GM20431 (cell line): ENCODE results near the gene FKBP15.
"Not testable (repeated sequence)": the region's sequence is repeated elsewhere in the genome, so short reads cannot be mapped to it uniquely, and the experiment has no call there.

ENCODE experiments used
- in situ Hi-C: fragments of 300-500 bp; cut with MseI, MboI; formaldehyde crosslinking; loops from one replicate; pipeline ENCODE4 v1.15.0; 2020; ENCODE audit warnings: low sequenced_read_pairs; ENCODE audit not compliant: unreplicated experiment

Gene FKBP15

DNA sequence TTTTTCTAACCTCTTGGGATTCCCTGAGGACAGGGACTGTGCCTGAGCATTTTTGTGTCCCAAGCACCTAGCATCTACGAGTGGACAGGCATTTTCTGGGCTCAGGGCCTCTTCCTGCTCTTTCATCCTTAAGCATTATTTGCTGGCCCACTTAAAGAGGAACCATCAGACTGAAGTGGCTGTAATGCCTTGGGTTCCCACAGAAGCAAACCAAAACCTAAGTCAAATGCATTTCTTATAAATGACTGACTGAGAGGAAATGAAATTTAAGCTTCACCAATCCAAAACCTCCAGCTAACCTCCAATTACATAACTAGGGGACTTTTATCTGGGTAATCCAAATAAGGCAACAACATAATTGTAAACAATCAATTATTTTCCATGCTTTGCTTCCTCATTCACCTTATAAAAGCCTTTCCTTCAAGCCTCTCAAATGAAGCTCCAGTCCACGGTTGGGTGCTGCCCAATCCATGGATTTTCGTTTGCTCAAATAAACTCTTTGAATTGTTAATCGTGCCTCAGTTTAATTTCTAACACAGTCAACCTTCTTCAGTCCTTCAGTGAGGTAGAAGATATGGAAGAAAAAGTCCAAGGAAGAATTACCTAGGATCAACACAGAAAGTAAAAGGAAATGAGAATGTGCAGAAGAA, 95.6 kb downstream of the FKBP15 start:
- in situ Hi-C loops = no loop called here

DNA sequence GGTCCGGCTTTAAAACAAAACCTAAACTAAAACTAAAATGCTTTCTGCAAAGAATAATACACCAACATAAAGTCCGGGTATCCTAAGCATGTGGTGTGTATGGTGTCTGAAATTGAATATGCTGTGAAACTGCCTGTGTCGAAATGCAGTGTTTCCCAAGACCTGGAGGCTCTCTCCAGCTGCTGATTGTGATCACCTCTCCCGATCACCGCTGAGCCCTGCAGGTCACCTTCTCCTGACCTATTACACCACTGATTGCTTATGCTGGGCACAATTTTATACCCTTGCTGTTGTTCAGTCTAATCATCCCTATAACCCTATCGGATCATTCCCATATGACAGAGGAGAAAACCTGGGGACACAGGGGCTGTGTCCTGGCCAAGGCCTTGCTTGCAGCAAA, 102.2 kb downstream of the FKBP15 start:
- in situ Hi-C loops = not testable (repeated sequence)
